Stimulated activated CD4-positive, alpha-beta T cell treated with anti-CD3 and anti-CD28 coated beads, Interleukin-12 subunit alpha, Interleukin-12 subunit beta, amount 100 ng/mL, for 48 hours (primary cell): ENCODE measurements around the gene PTPRO.

Experiments used
- DNase-seq, 3 donors: peaks; one replicate each; pipeline ENCODE4 v3.0.0-alpha.2; 2020; ENCODE audit warnings: low read depth in 2 of 3, low spot score in 1 of 3

Gene PTPRO

GRCh38 chr12:15550793-15551192, 228.5 kb downstream of the PTPRO start:
- DNase-seq, result no peak

GRCh38 chr12:15555446-15555845, 233.1 kb downstream of the PTPRO start:
- no peak for DNase-seq

- DNase-seq, result no peak
These were observed 234.2 kb downstream of the PTPRO start for GRCh38 chr12:15556411-15557102.

DNA sequence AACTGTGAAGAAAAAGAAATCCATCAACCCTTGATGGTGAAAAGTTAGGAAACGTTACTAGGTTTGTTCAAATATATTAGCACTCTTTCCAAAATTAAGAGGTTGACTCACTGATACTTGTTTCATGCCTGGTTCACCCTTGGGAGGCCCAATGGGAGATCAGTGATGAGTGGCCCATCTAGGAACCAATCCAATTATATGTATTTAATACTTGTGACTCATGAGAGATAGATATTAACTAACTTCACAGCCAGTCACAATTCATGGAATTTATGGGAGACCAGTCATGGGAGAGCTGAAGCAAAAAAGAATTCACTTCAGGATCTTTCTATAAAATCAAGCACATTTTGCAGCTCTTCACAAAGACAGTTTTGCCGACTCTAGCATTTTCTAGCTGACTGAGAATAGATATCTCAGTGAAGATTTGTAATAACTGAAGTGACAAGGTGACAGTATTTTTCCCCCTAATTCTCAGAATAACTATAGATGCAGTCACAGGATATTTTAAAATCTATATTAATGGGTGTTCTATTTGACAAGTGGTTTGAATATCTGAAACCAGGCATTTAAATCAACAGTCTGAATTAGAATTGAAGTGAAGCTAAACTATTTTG, 236.7 kb downstream of the PTPRO start:
- no peak for DNase-seq

- DNase-seq, result no peak
These were observed 239.1 kb downstream of the PTPRO start for GRCh38 chr12:15561396-15561795.

GRCh38 chr12:15562263-15562662, 240.0 kb downstream of the PTPRO start:
- no peak for DNase-seq

DNA sequence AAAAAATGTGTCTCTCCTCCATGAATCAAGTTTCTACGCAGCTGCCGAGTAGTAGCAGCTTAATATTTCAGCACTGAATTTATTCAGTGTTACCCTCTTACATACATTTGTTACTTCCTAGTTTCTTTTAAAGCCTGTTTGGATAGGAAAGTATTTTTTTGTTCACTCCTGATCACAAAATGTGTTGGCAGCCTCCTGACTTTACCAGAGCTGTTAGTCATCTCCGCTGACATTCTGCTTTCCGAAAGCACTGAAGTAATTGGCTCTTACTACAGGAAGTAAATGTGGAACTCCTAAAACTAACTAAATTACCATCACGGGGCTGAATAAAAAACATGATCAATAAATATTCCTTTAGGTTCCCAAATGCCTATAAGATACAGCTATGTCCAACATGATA, 241.4 kb downstream of the PTPRO start:
- no peak for DNase-seq

DNA sequence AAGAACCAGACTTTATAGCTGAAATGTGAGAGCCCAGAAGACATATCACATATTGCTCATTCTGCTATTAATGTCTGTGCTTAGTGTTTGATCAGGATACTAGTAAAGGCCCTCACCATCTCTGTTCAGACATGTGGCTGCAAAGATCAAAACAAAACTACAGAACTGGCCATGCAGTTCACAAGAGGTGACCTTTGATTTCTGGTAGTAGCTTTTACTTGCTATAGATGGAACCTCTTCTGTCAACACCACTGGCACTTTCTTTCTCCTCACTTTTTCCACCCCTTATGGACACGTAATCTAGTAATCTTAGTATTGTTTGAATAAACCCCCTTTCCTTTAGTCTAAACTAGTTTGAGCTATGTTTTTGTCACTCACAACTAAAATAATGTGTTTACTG, 252.0 kb downstream of the PTPRO start:
- DNase-seq, result no peak

- DNase-seq, result no peak
These were observed 253.6 kb downstream of the PTPRO start for GRCh38 chr12:15575671-15576541.

DNA sequence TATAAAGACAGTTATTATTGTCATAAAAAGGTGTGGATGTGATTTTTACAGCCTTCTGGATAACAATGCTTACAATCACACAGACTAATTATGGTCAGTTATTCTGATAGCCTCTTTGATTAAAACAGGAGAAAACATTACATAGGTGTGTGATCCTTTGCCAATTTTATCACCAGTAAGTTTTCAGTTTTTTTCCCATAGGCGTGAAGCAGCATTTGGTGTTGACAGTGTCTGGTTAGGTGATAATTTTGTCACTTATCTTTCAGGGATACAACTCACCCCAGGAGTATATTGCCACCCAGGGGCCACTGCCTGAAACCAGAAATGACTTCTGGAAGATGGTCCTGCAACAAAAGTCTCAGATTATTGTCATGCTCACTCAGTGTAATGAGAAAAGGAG, 258.1 kb downstream of the PTPRO start:
- DNase-seq, result peak in 1 of 3 donors; percentile 19

GRCh38 chr12:15581006-15581405, 258.7 kb downstream of the PTPRO start:
- no peak for DNase-seq

- DNase-seq, result no peak
These were observed 261.5 kb downstream of the PTPRO start for GRCh38 chr12:15583804-15584203.

DNA sequence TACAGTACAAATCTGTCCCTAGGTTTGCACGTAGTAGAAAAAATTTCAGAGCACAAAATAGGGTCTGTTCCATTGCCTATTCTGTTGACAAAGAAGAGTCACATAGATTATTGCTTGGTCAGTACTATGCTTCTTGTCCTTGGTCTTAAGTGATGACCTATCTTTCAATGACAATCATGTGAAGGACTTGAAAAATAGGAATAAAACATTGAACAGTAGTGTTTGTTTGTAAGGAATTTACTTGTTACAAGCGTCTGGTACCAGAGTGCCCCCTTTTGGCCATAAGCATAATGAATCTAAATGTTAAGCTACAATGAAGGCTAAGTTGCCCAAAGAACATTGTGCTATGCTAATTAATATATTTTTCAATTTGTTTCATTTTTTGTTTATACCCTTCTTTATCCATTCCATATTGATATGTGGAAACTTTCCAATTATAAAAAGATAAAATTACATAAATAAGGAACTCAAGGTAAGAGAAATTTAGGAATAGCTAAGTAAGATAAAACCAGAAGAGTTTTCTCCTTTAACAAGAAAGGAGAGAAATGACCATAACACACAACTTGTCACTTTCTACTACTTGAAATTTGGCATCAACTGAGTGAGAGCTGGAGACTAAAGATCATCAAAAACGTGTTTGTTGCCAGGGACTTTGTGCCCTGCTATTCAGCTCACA, 262.2 kb downstream of the PTPRO start:
- DNase-seq, result peak in 1 of 3 donors; percentile 31

- no peak for DNase-seq
These were observed 267.2 kb downstream of the PTPRO start for GRCh38 chr12:15589328-15590032.

- DNase-seq, result peak; percentile 11 to 32 (median 15)
These were observed 268.0 kb downstream of the PTPRO start for GRCh38 chr12:15590180-15590826.

DNA sequence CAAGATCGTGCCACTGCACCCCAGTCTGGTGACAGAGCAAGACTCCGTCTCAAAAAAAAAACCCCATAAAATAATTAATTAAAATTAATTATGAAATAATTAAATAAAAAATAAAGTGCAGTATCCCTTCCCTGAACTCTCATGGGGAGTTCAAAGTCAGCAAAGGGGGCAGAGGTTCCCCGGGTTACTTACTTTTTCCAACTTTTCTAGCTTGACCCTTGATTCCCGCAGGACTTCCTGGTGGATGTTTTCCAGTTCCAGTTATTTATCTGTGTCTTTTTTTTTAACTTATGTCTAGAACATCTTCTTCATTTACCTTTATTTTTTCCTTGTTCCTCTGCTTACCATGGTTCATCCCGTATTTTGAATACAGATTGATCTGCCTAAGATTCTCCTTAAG, 269.5 kb downstream of the PTPRO start:
- DNase-seq, result no peak

GRCh38 chr12:15592934-15593333, 270.6 kb downstream of the PTPRO start:
- no peak for DNase-seq

DNA sequence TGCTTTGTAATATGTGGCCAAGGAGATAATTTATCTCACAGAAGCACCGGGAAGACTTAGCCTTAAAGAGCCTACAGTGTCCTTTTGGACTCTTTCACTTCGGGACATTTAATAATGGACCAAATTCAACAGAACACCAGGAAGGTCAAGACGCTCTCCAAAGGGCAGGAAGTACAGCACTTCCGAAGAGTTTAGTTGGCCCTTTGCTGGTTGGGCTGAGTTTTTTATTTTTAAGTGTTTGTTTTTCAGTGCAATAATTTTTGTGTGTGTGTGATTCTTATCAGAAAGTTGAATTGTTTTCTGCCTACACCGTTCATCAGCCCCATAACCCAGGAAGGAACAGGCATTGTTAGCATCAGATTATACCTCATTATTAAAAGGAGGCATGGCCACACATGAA, 273.9 kb downstream of the PTPRO start:
- DNase-seq, result no peak

DNA sequence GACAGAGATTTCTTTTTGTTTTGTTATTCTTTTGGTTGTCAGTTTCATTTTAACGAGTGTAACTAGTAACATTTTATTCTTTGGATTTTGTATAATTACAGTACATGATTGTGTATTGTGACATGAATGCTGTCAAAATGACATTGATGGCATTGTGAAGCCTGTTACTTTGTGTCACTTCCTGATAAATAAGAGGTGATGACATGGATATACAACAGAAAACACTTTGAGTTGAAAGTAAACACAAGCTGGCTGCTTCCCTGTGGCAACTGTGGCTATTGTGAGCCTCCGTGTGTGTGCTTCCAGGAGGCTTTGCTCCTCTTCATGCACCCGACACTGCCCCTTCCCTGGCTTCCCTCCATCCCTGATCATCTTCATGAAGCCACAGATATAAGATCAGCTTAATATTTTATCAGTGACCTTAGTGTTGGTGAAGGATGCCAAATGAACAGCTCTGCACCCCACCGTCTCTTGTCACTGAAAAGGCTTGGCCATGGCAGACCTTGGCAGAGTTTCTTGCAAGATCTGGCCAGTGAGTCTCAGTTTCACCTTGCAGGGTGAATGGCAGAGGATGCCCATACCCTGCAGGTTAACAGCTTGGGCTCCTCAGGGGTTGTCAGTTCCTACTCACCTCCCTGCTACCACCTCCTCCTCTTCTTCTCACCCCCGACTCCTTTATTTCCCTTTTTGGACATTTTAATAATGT, 275.0 kb downstream of the PTPRO start:
- DNase-seq, result no peak
